Pancreas (tissue), 10 donors: ENCODE measurements around the gene CYP4F11. TPM values are rescaled to one million over a fixed set of nuclear protein-coding genes. Genes with fewer than 3 reads are reported as not detected.

Source experiments
- ATAC-seq, 4 donors: fragments of 200-7000 bp; cut with Tn5 transposase; one replicate each; pipeline versions ENCODE4 v1.8.0 to v1.9.1; 2020; ENCODE audit warnings: mild to moderate bottlenecking in 4 of 4, moderate library complexity in 4 of 4
- DNase-seq, 6 donors: peaks; one replicate each; pipeline ENCODE4 v3.0.0-alpha.2; 2020
- FAIRE-seq: peaks from 2 replicates; lab custom pipeline; 2012; peaks lifted over from hg19 to GRCh38; lab: Jason Lieb, UNC
- H3K27ac ChIP-seq, 4 donors: fragments of 200-600 bp; sonication (generic); 1 replicate in 3 of 4; 2 replicates in 1 of 4; pipeline versions ENCODE4 v1.5.0 to v1.8.0; 2020
- H3K27me3 ChIP-seq, 4 donors: fragments of 200-600 bp; one replicate each; pipeline ENCODE4 v1.8.0; 2021
- H3K36me3 ChIP-seq, 3 donors: fragments of 200-600 bp; sonication (generic) in 1 of 3; one replicate each; pipeline versions ENCODE4 v1.5.0 to v1.8.0; 2020 to 2021
- H3K4me1 ChIP-seq, 3 donors: fragments of 200-600 bp; one replicate each; pipeline ENCODE4 v1.8.0; 2021
- H3K4me3 ChIP-seq, 4 donors: fragments of 200-600 bp; sonication (generic) in 2 of 4; one replicate each; pipeline versions ENCODE4 v1.5.0 to v1.8.0; 2020 to 2021
- H3K9me3 ChIP-seq, 4 donors: fragments of 200-600 bp; one replicate each; pipeline ENCODE4 v1.8.0; 2021
- WGBS, 2 donors: extraction: QIAGEN DNeasy Blood & Tissue Kit; methylation state at CpG; one replicate each; pipeline ENCODE4 v1.1.7; 2013; 5-methylcytosine and 5-hydroxymethylcytosine counted together
- intact Hi-C, 3 donors: fragments of 100-400 bp; cut with DNase I; formaldehyde crosslinking; loops; one replicate each; pipeline versions ENCODE4 v1.11.1 to v1.14.2; 2022
- polyA plus RNA-seq, 2 donors: library from polyadenylated mRNA; stranded (reverse); fragments of 200-250 nt; gene quantifications; one replicate each; pipeline ENCODE4 v1.2.3, GENCODE V29; 2013
- total RNA-seq, 6 donors: library from RNA; stranded (reverse); fragmentation: NEBNext Ultra II Directional in 4 of 6; extraction: Animal tissue kit (Norgen Biotek cat#: 25700) in 4 of 6; gene quantifications; one replicate each; pipeline versions ENCODE4 v1.2.1 to v1.2.4, GENCODE V29; 2021 to 2023
- TF ChIP-seq, protein P1 (sequence below), 4 donors: fragments of 200-600 bp; sonication (generic) in 3 of 4; IDR thresholded peaks; one replicate each; pipeline versions ENCODE4 v1.5.0 to v1.8.0; 2021; ENCODE audit warnings: antibody characterized with exemption in 4 of 4
- donor health status: healthy with polysubstance abuse.
- donor health status: DM: no; HTN: no; CAD: no; lungs with moderate emphysema.
- donor health status: DM: no; HTN: no; CAD: no.
- donor health status: control.
- donor health status: control.
- donor health status: Bipolar disorder and iron deficiency.
- donor health status: DM: yes; HTN: yes; CAD: no.
- donor health status: DM: no; HTN: no; CAD: no.
- donor health status: DM: no; HTN: no; CAD: no.
- donor health status: DM: yes; HTN: yes; CAD: no.

The CYP4F11 gene
- total and polyA plus RNA-seq, 8 donors: 0.32 to 3.4 (median 2.3) TPM

DNA sequence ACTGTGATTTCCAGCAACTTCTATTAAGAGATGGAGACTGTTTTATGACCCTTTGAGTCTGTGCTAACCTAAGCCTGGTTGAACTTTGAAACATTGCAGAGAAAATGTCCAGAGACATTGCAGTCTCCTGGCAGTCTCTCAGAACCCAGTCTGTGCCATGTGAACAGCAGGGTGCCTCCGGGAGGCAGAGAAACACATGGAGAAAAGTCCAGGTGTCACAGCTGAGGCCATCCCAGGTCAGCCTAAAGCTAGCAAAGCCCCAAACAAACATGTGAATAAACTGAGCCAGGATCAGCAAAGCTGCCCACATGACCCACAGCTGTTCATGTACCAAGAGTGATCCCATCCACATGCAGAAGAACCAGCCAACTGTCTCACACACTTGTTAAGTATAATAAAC is 7.8 kb downstream of the CYP4F11 start:
- no peak overlapping the region for H3K4me3 ChIP-seq
- H3K27ac ChIP-seq: no peak overlapping the region
- WGBS, 2 donors: 13 to 22% methylated on average over 1 of the region's 1 CpG
- H3K36me3 ChIP-seq: no peaks in the 10 kb centered on the region
- peak in 2 of 4 donors; percentile 34 to 61 for ATAC-seq
- H3K4me1 ChIP-seq: no peaks in the 10 kb centered on the region
- TF ChIP-seq, protein P1, sequence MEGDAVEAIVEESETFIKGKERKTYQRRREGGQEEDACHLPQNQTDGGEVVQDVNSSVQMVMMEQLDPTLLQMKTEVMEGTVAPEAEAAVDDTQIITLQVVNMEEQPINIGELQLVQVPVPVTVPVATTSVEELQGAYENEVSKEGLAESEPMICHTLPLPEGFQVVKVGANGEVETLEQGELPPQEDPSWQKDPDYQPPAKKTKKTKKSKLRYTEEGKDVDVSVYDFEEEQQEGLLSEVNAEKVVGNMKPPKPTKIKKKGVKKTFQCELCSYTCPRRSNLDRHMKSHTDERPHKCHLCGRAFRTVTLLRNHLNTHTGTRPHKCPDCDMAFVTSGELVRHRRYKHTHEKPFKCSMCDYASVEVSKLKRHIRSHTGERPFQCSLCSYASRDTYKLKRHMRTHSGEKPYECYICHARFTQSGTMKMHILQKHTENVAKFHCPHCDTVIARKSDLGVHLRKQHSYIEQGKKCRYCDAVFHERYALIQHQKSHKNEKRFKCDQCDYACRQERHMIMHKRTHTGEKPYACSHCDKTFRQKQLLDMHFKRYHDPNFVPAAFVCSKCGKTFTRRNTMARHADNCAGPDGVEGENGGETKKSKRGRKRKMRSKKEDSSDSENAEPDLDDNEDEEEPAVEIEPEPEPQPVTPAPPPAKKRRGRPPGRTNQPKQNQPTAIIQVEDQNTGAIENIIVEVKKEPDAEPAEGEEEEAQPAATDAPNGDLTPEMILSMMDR (IDR thresholded peaks at IDR 0.05): no peak
- DNase-seq: peak in 2 of 6 donors; percentile 40 to 42
- no peaks in the 10 kb centered on the region for H3K9me3 ChIP-seq
- no peak for FAIRE-seq
- intact Hi-C loops: no loop called here
- no peaks in the 10 kb centered on the region for H3K27me3 ChIP-seq

DNA sequence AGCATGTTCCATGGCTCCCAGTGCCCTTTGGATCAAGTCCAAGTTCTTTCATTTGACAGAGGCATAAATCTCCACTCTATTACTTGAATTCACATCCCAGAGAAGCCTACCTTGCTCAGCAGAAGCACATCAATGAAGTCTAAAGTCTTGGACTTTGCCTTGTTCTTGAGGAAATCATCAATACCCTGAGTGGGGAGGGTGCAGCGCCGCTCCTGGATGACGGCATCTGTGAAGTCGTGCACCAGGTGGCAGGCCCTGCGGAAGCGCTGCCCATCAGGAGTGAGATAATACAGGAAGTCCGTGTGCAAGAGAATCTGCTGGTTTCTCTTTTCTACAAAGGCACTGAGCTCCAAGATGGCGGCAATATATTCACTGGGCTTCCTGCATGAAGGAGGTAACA is 10.6 kb downstream of the CYP4F11 start:
- FAIRE-seq: no peak
- DNase-seq: no peak
- Histone ChIP-seq H3K4me3 (no peak overlapping the region), H3K27me3 (no peaks in the 10 kb centered on the region), H3K36me3 (no peaks in the 10 kb centered on the region), H3K27ac (no peak overlapping the region), H3K4me1 (no peaks in the 10 kb centered on the region), H3K9me3 (no peaks in the 10 kb centered on the region)
- no peak for ATAC-seq
- WGBS, 2 donors: 82 to 93% methylated on average over 8 of the region's 8 CpGs
- intact Hi-C loops: no loop called here
- TF ChIP-seq, protein P1 (IDR thresholded peaks at IDR 0.05): no peak

DNA sequence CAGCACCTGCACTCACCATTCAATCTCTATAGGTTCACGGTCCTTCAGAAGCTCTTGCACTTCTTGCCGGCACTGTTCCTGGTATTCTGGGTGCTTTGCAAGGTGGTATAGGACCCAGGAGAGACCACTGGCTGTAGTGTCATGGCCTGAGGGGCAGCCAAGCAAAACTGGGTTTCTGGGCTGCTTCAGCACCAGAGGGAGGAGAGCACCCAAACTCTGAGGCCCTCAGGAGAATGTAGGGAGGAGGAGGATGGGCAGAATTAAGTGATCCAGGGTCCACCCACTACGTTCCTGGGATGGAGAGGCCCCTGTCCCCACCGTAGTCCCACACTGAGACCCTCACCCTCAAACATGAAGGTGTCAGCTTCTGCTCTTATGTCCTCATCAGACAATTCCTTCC is 12.3 kb downstream of the CYP4F11 start:
- Histone ChIP-seq H3K27ac (no peak overlapping the region), H3K4me1 (no peaks in the 10 kb centered on the region), H3K9me3 (no peaks in the 10 kb centered on the region), H3K27me3 (no peaks in the 10 kb centered on the region), H3K4me3 (no peak overlapping the region), H3K36me3 (no peaks in the 10 kb centered on the region)
- TF ChIP-seq, protein P1 (IDR thresholded peaks at IDR 0.05): no peak
- ATAC-seq (no peak), FAIRE-seq (no peak), DNase-seq (no peak)
- intact Hi-C loops: no loop called here
- 53 to 79% methylated on average over 4 of the region's 4 CpGs for WGBS, 2 donors

DNA sequence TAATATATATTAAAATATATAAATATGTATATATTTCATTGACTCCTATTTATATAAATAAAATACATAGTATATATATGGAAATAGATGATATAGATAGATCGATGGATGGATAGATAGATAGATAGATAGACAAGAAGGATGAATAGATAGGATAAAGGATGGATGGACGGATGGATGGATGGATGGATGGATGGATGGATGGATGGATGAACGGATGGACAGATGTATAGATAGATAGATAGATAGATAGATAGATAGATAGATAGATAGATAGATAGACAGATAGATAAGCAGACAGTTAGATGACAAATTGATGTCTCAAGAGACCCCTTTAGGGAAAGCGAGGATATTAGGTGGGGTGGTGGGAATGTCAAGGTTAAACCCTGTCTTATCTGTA is 15.1 kb downstream of the CYP4F11 start:
- WGBS, 2 donors: 72% methylated on average over 4 of the region's 4 CpGs
- Histone ChIP-seq H3K36me3 (no peaks in the 10 kb centered on the region), H3K9me3 (no peaks in the 10 kb centered on the region), H3K4me3 (no peak overlapping the region), H3K27ac (no peak overlapping the region), H3K27me3 (no peaks in the 10 kb centered on the region), H3K4me1 (no peaks in the 10 kb centered on the region)
- FAIRE-seq (no peak), DNase-seq (no peak), ATAC-seq (no peak)
- intact Hi-C loops: no loop called here
- TF ChIP-seq, protein P1 (IDR thresholded peaks at IDR 0.05): no peak

DNA sequence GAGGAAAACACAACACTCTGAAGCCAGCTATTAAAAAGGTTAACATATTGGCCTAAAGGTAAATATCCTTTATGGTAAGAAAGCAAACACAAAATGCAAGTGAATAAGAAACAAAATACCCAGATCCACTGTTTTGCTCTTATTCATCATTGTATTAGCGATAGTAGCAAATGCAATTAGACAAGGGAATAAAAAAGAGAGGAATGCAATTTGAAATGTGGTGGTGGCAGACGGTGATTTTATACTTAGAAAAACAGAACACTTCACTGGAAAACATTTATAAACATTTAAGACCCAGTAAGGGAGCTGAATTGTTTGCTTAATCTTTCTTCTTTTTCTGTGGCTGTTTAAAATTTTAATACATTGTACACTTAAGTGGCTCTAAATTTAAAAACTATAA is 19.2 kb downstream of the CYP4F11 start:
- TF ChIP-seq, protein P1 (IDR thresholded peaks at IDR 0.05): no peak
- no peak for FAIRE-seq
- intact Hi-C loops: no loop called here

More for the DNA sequence above, 19.2 kb downstream of the CYP4F11 start:
- no peaks in the 10 kb centered on the region for H3K9me3 ChIP-seq
- DNase-seq: no peak
- no peaks in the 10 kb centered on the region for H3K4me1 ChIP-seq
- no peak overlapping the region for H3K4me3 ChIP-seq
- no peaks in the 10 kb centered on the region for H3K36me3 ChIP-seq
- no peak for ATAC-seq
- WGBS, 2 donors: 97 to 98% methylated on average over 2 of the region's 2 CpGs
- H3K27me3 ChIP-seq: no peaks in the 10 kb centered on the region
- H3K27ac ChIP-seq: no peak overlapping the region
